IMR-90 (cell line): ENCODE results near the gene AFDN. TPM values are rescaled to one million over a fixed set of nuclear protein-coding genes. Genes with fewer than 3 reads are reported as not detected.

Experiments
- ATAC-seq: fragments of 200-7000 bp; cut with Tn5 transposase; 2 replicates; pipeline ENCODE4 v1.9.1; 2020; ENCODE audit warnings: low read depth, mild to moderate bottlenecking, moderate library complexity
- BruUV-seq: library from RNA; stranded (reverse); fragments of 400-500 nt; replicated peaks from 2 replicates; lab custom pipeline; 2021; lab: Mats Ljungman, UMichigan
- CTCF ChIA-PET: fragments of 300-600 bp; formaldehyde crosslinking; extraction: SDS; loops from one replicate; lab custom pipeline; 2021; ENCODE audit warnings: antibody characterized with exemption; lab: Yijun Ruan, JAX
- POLR2A ChIA-PET: fragments of 300-600 bp; sonication (Branson Sonifier 250); formaldehyde crosslinking; loops from one replicate; lab custom pipeline; 2022; ENCODE audit warnings: antibody characterized with exemption; ENCODE audit not compliant: unreplicated experiment; lab: Charles Lee
- DNase-seq: peaks from one replicate; pipeline ENCODE4 v3.0.0; 2013
- H2AFZ ChIP-seq: replicated peaks from 2 replicates; pipeline ENCODE3; 2013; ENCODE audit warnings: low read length, mild to moderate bottlenecking; ENCODE audit not compliant: poor library complexity
- H2AK5ac ChIP-seq: 2 replicates; pipeline ENCODE4 v1.6.1; 2013; ENCODE audit warnings: low read depth, low read length, inconsistent platforms
- H2AK9ac ChIP-seq: replicated peaks from 2 replicates; pipeline ENCODE3; 2013; ENCODE audit warnings: mild to moderate bottlenecking, low read depth, low read length, moderate library complexity; ENCODE audit not compliant: poor library complexity
- H2BK120ac ChIP-seq: 2 replicates; pipeline ENCODE4 v1.6.1; 2013; ENCODE audit warnings: low read depth, low read length, inconsistent platforms
- H2BK15ac ChIP-seq: 3 replicates; pipeline ENCODE4 v1.6.1; 2013; ENCODE audit warnings: low read depth, low read length, inconsistent platforms
- H2BK20ac ChIP-seq: 2 replicates; pipeline ENCODE4 v1.6.1; 2013; ENCODE audit warnings: low read depth, mild to moderate bottlenecking, inconsistent platforms, low read length, moderate library complexity
- H2BK5ac ChIP-seq: 2 replicates; pipeline ENCODE4 v1.6.1; 2013; ENCODE audit warnings: mild to moderate bottlenecking, low read depth, low read length, inconsistent platforms; ENCODE audit not compliant: poor library complexity, severe bottlenecking
- H3K14ac ChIP-seq: replicated peaks from 2 replicates; pipeline ENCODE4 v1.6.1; 2013; ENCODE audit warnings: low read depth, low read length, inconsistent platforms
- H3K18ac ChIP-seq: 2 replicates; pipeline ENCODE4 v1.6.1; 2013; ENCODE audit warnings: low read depth, low read length, control low read depth
- H3K23ac ChIP-seq: 2 replicates; pipeline ENCODE4 v1.6.1; 2013; ENCODE audit warnings: low read depth, low read length, inconsistent platforms
- H3K27ac ChIP-seq: 2 replicates; pipeline ENCODE4 v1.5.1; 2013; ENCODE audit warnings: mild to moderate bottlenecking, control low read depth, low read length; ENCODE audit not compliant: insufficient read depth
- H3K27me3 ChIP-seq: 2 replicates; pipeline ENCODE4 v1.6.1; 2013; ENCODE audit warnings: low read length; ENCODE audit not compliant: control insufficient read depth, insufficient read depth
- H3K36me3 ChIP-seq: 2 replicates; pipeline ENCODE4 v1.6.1; 2013; ENCODE audit warnings: low read length, mixed read lengths; ENCODE audit not compliant: control insufficient read depth, insufficient read depth
- H3K4ac ChIP-seq: 2 replicates; pipeline ENCODE4 v1.6.1; 2013; ENCODE audit warnings: low read depth, low read length, inconsistent platforms
- H3K4me1 ChIP-seq: 2 replicates; pipeline ENCODE4 v1.6.1; 2013; ENCODE audit warnings: low read length, mixed read lengths; ENCODE audit not compliant: control insufficient read depth, insufficient read depth
- H3K4me2 ChIP-seq: 2 replicates; pipeline ENCODE4 v1.6.1; 2013; ENCODE audit warnings: low read depth, mild to moderate bottlenecking, control low read depth, low read length, moderate library complexity
- H3K4me3 ChIP-seq: 2 replicates; pipeline ENCODE4 v1.5.1; 2013; ENCODE audit warnings: low read depth, mild to moderate bottlenecking, control low read depth, low read length, moderate library complexity; ENCODE audit not compliant: insufficient read depth
- H3K56ac ChIP-seq: 2 replicates; pipeline ENCODE4 v1.6.1; 2013; ENCODE audit warnings: low read length, inconsistent platforms; ENCODE audit not compliant: insufficient read depth; ENCODE audit errors: extremely low read depth
- H3K79me1 ChIP-seq, 2 experiments: 2 replicates each; pipeline ENCODE4 v1.6.1; 2013; ENCODE audit warnings: low read length in 2 of 2, inconsistent platforms in 1 of 2, low read depth in 1 of 2
- H3K9ac ChIP-seq: 2 replicates; pipeline ENCODE4 v1.6.1; 2013; ENCODE audit warnings: low read depth, low read length, control low read depth
- H3K9me1 ChIP-seq: 2 replicates; pipeline ENCODE4 v1.6.1; 2013; ENCODE audit warnings: low read length, inconsistent platforms; ENCODE audit not compliant: insufficient read depth
- H3K9me3 ChIP-seq: 2 replicates; pipeline ENCODE4 v1.6.1; 2013; ENCODE audit warnings: low read length; ENCODE audit not compliant: control insufficient read depth, insufficient read depth
- H4K20me1 ChIP-seq: 2 replicates; pipeline ENCODE4 v1.6.1; 2013; ENCODE audit warnings: low read length, inconsistent platforms; ENCODE audit not compliant: insufficient read depth
- H4K5ac ChIP-seq: 2 replicates; pipeline ENCODE4 v1.6.1; 2013; ENCODE audit warnings: mild to moderate bottlenecking, low read depth, low read length, control low read depth
- H4K8ac ChIP-seq, 2 experiments: 2 replicates each; pipeline ENCODE4 v1.6.1; 2013; ENCODE audit warnings: low read depth in 2 of 2, low read length in 2 of 2, control low read depth in 1 of 2, inconsistent platforms in 1 of 2
- H4K91ac ChIP-seq: 2 replicates; pipeline ENCODE4 v1.6.1; 2013; ENCODE audit warnings: low read depth, low read length, inconsistent platforms; ENCODE audit not compliant: insufficient read depth
- BHLHE40 ChIP-seq: fragments of 150-350 bp; IDR thresholded peaks from 2 replicates; pipeline ENCODE4 v1.6.1; 2016; ENCODE audit warnings: mild to moderate bottlenecking, low read depth, low read length
- CEBPB ChIP-seq: IDR thresholded peaks from 2 replicates; pipeline ENCODE4 v1.6.1; 2012; ENCODE audit warnings: low read depth, low read length, improper control_type of control experiment
- CHD1 ChIP-seq: IDR thresholded peaks from 2 replicates; pipeline ENCODE4 v1.6.1; 2012; ENCODE audit warnings: low read depth, low read length, improper control_type of control experiment
- FOS ChIP-seq: fragments of 150-350 bp; IDR thresholded peaks from 2 replicates; pipeline ENCODE4 v1.6.1; 2016; ENCODE audit warnings: low read depth, low read length
- MAFK ChIP-seq: IDR thresholded peaks from 2 replicates; pipeline ENCODE4 v1.6.1; 2012; ENCODE audit warnings: low read depth, low read length, improper control_type of control experiment
- MAZ ChIP-seq: IDR thresholded peaks from 2 replicates; pipeline ENCODE4 v1.6.1; 2012; ENCODE audit warnings: low read depth, mild to moderate bottlenecking, low read length, improper control_type of control experiment, moderate library complexity, borderline replicate concordance
- MXI1 ChIP-seq: IDR thresholded peaks from 2 replicates; pipeline ENCODE4 v1.6.1; 2012; ENCODE audit warnings: low read depth, mild to moderate bottlenecking, low read length, moderate library complexity, borderline replicate concordance
- NFE2L2 ChIP-seq: fragments of 150-350 bp; IDR thresholded peaks from 2 replicates; pipeline ENCODE4 v1.6.1; 2016; ENCODE audit warnings: low read depth, mild to moderate bottlenecking, low read length
- POLR2A ChIP-seq: IDR thresholded peaks from 2 replicates; pipeline ENCODE4 v1.6.1; 2012; ENCODE audit warnings: mild to moderate bottlenecking, low read depth, low read length
- RAD21 ChIP-seq: IDR thresholded peaks from 2 replicates; pipeline ENCODE4 v1.6.1; 2012; ENCODE audit warnings: low read length, improper control_type of control experiment
- RCOR1 ChIP-seq: IDR thresholded peaks from 2 replicates; pipeline ENCODE4 v1.6.1; 2012; ENCODE audit warnings: mild to moderate bottlenecking, low read length, improper control_type of control experiment; ENCODE audit not compliant: insufficient replicate concordance
- RFX5 ChIP-seq: IDR thresholded peaks from 2 replicates; pipeline ENCODE4 v1.8.0; 2012; ENCODE audit warnings: low read depth, mild to moderate bottlenecking, low read length, moderate library complexity
- SMC3 ChIP-seq: fragments of 150-350 bp; IDR thresholded peaks from 2 replicates; pipeline ENCODE4 v1.6.1; 2016; ENCODE audit warnings: low read depth, mild to moderate bottlenecking, antibody characterized with exemption, low read length, moderate library complexity
- WGBS, 2 experiments: methylation state at CpG; one replicate each; pipeline versions ENCODE4 v1.1.5 to v1.1.7; 2013; ENCODE audit warnings: missing lambda C conversion rate in 2 of 2; ENCODE audit not compliant: insufficient read length in 1 of 2; ENCODE audit errors: extremely low coverage in 2 of 2; 5-methylcytosine and 5-hydroxymethylcytosine counted together
- dilution Hi-C: fragments of 300-500 bp; cut with HindIII; formaldehyde crosslinking; loops from one replicate; pipeline ENCODE4 v1.14.3; 2018; ENCODE audit warnings: low sequenced_read_pairs; ENCODE audit not compliant: unreplicated experiment
- in situ Hi-C: fragments of 300-500 bp; cut with MboI; formaldehyde crosslinking; loops from 3 replicates; pipeline ENCODE4 v1.14.3; 2019; ENCODE audit warnings: low sequenced_read_pairs, inconsistent platforms, mixed read lengths
- intact Hi-C: fragments of 100-400 bp; cut with micrococcal nuclease; formaldehyde crosslinking; loops from 2 replicates; pipeline ENCODE4 v1.10.0; 2022
- polyA plus RNA-seq, 3 experiments: library from polyadenylated mRNA; depleted of rRNA; stranded (reverse); fragments of >200 nt; gene quantifications; 2 replicates each; pipeline ENCODE4 v1.2.3, GENCODE V29; 2012; ENCODE audit warnings: low replicate concordance in 1 of 3
- total RNA-seq: library from RNA; depleted of rRNA; stranded (reverse); fragments of >200 nt; gene quantifications from 2 replicates; pipeline ENCODE4 v1.2.3, GENCODE V29; 2012
- TF ChIP-seq, protein P1 (sequence below): conservative IDR thresholded peaks from 2 replicates; pipeline ENCODE4 v1.5.1; 2012; ENCODE audit warnings: mild to moderate bottlenecking, low read depth, low read length, improper control_type of control experiment
- TF ChIP-seq, protein P2 (sequence below): fragments of 150-350 bp; IDR thresholded peaks from 2 replicates; pipeline ENCODE4 v1.6.1; 2016; ENCODE audit warnings: low read depth, mild to moderate bottlenecking, low read length, moderate library complexity, borderline replicate concordance
- TF ChIP-seq, protein P3 (sequence below): fragments of 150-350 bp; IDR thresholded peaks from 2 replicates; pipeline ENCODE4 v1.6.1; 2017; ENCODE audit warnings: mild to moderate bottlenecking, antibody characterized with exemption, low read length, low read depth

The AFDN gene
- total and polyA plus RNA-seq, 2 of the 4 experiments (the other 2 are of a cell fraction) = 11.6 to 20.8 TPM

DNA sequence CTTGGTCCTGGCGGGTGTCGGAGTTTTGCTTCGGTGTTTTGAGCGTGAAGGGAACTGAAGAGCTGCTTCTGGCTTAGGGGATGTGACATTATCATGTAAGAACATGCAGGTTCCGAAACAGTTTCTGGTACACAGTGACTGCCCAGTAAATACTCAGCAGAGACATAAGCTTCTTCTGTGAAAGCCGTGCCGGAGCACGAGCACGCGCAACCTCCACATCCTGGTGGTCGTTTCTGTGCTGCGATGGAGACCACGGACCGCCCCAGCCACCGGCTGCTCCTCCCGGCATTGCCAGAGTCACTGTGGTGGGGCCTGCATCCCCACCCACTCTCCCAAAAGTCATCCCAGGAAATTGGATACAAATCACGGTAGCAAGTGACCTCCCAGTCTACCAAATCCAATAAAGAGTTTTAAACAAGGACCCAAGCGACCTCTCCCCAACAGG, 189.5 kb downstream of the AFDN start:
- H4K20me1 ChIP-seq = no peaks in the 10 kb centered on the region
- H2AFZ ChIP-seq = no peak overlapping the region
- H2AK5ac ChIP-seq = no peak overlapping the region
- DNase-seq (no peak), ATAC-seq (no peak)
- H3K9me3 ChIP-seq = peaks cover 25% of the 10 kb centered on the region
- H3K27ac ChIP-seq = no peak overlapping the region
- no peak overlapping the region for H4K8ac ChIP-seq
- TF ChIP-seq, protein P1, sequence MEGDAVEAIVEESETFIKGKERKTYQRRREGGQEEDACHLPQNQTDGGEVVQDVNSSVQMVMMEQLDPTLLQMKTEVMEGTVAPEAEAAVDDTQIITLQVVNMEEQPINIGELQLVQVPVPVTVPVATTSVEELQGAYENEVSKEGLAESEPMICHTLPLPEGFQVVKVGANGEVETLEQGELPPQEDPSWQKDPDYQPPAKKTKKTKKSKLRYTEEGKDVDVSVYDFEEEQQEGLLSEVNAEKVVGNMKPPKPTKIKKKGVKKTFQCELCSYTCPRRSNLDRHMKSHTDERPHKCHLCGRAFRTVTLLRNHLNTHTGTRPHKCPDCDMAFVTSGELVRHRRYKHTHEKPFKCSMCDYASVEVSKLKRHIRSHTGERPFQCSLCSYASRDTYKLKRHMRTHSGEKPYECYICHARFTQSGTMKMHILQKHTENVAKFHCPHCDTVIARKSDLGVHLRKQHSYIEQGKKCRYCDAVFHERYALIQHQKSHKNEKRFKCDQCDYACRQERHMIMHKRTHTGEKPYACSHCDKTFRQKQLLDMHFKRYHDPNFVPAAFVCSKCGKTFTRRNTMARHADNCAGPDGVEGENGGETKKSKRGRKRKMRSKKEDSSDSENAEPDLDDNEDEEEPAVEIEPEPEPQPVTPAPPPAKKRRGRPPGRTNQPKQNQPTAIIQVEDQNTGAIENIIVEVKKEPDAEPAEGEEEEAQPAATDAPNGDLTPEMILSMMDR = no peak
- TF ChIP-seq RFX5 (no peak), BHLHE40 (no peak), SMC3 (no peak), MAZ (no peak), POLR2A (no peak), MAFK (no peak), FOS (no peak), RCOR1 (no peak), NFE2L2 (no peak), CEBPB (no peak), RAD21 (no peak), CHD1 (no peak), MXI1 (no peak)
- TF ChIP-seq, protein P2, sequence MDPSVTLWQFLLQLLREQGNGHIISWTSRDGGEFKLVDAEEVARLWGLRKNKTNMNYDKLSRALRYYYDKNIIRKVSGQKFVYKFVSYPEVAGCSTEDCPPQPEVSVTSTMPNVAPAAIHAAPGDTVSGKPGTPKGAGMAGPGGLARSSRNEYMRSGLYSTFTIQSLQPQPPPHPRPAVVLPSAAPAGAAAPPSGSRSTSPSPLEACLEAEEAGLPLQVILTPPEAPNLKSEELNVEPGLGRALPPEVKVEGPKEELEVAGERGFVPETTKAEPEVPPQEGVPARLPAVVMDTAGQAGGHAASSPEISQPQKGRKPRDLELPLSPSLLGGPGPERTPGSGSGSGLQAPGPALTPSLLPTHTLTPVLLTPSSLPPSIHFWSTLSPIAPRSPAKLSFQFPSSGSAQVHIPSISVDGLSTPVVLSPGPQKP = no peak
- TF ChIP-seq, protein P3, sequence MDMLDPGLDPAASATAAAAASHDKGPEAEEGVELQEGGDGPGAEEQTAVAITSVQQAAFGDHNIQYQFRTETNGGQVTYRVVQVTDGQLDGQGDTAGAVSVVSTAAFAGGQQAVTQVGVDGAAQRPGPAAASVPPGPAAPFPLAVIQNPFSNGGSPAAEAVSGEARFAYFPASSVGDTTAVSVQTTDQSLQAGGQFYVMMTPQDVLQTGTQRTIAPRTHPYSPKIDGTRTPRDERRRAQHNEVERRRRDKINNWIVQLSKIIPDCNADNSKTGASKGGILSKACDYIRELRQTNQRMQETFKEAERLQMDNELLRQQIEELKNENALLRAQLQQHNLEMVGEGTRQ = no peak
- H3K79me1 ChIP-seq = no peaks in the 10 kb centered on the region
- no peaks in the 10 kb centered on the region for H3K9me1 ChIP-seq
- ChIA-PET CTCF (no interaction called here), POLR2A (no interaction called here)
- H3K4me1 ChIP-seq = no peaks in the 10 kb centered on the region
- 84% methylated on average over 9 of the region's 18 CpGs; no CpG with 5 or more reads in 1 of the 2 experiments for WGBS, 2 experiments
- no peak overlapping the region for H3K4ac ChIP-seq
- no peak overlapping the region for H2BK5ac ChIP-seq
- no peak overlapping the region for H2AK9ac ChIP-seq
- no peak overlapping the region for H3K14ac ChIP-seq
- no peak overlapping the region for H3K18ac ChIP-seq
- no peak overlapping the region for H2BK20ac ChIP-seq
- no peak overlapping the region for H2BK15ac ChIP-seq
- dilution Hi-C loops = no loop called here
- H3K9ac ChIP-seq = no peak overlapping the region
- in situ Hi-C loops = no loop called here
- intact Hi-C loops = no loop called here
- H4K91ac ChIP-seq = no peak overlapping the region
- no peak overlapping the region for H3K4me3 ChIP-seq
- BruUV-seq = no TSS peak
- no peak overlapping the region for H4K5ac ChIP-seq
- no peak overlapping the region for H2BK120ac ChIP-seq
- H3K4me2 ChIP-seq = no peak overlapping the region
- H3K27me3 ChIP-seq = peaks cover 13% of the 10 kb centered on the region
- H3K23ac ChIP-seq = no peak overlapping the region
- H3K36me3 ChIP-seq = no peaks in the 10 kb centered on the region
- no peak overlapping the region for H3K56ac ChIP-seq
